SH-SY5Y (cell line): ENCODE data around the gene LAMP5.

Experiments used
- GATA2 ChIP-seq: IDR thresholded peaks from 2 replicates; pipeline ENCODE4 v1.6.1; 2011; ENCODE audit warnings: mild to moderate bottlenecking, low read depth, low read length
- GATA3 ChIP-seq: IDR thresholded peaks from 2 replicates; pipeline ENCODE4 v1.6.1; 2011; ENCODE audit warnings: low read depth, mild to moderate bottlenecking, low read length, moderate library complexity

Gene LAMP5

GRCh38 chr20:9508240-9508661 lies 6.1 kb upstream of the LAMP5 start:
- TF ChIP-seq GATA3 (no peak), GATA2 (no peak)

GRCh38 chr20:9508696-9509178 lies 5.7 kb upstream of the LAMP5 start:
- TF ChIP-seq GATA2 (no peak), GATA3 (no peak)

DNA sequence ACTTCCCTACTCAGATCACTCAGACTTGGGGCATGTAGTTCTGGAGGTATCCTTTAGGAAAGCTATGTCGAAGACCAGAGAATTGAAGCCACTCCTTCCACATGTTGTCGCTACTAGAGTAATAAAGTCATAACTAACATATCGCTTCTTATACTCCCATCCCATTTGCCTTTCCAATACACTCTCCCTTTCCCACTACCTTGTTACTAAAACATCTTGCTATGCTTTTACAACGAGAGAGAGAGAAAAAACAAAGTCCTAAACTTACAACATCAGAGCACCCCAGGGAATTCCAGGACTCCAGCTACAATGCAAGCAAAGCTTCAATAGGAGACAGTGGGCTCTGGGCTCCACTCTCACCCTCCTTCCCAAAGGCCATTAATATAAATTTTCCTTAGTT lies 5.1 kb upstream of the LAMP5 start:
- no peak for TF ChIP-seq GATA2
- TF ChIP-seq GATA3: no peak

DNA sequence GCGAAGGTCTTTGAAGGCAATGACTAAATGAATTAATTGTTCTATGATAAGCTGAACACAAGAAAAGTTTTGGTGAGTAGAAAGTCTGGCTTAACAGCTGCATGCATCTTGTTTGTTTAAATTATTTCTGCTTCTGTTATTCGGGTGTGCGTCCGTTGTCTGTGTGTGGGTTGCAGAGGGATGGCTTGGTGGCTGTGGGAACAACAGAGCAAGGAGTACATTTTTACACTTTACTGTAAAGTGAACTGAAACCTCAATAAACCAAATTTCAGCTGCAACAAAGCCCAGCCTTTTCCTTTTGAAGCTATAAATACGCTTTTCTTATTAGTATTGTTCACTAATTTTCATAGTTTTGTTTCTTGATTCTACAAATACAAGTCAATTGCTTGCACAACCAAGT lies 3.5 kb upstream of the LAMP5 start:
- TF ChIP-seq GATA3 (no peak), GATA2 (no peak)

GRCh38 chr20:9514072-9514460 lies 324 bp upstream of the LAMP5 start:
- TF ChIP-seq GATA3: no peak
- TF ChIP-seq GATA2: no peak

- no peak for TF ChIP-seq GATA3
- no peak for TF ChIP-seq GATA2
Observed at GRCh38 chr20:9515214-9515585, 810 bp downstream of the LAMP5 start.

DNA sequence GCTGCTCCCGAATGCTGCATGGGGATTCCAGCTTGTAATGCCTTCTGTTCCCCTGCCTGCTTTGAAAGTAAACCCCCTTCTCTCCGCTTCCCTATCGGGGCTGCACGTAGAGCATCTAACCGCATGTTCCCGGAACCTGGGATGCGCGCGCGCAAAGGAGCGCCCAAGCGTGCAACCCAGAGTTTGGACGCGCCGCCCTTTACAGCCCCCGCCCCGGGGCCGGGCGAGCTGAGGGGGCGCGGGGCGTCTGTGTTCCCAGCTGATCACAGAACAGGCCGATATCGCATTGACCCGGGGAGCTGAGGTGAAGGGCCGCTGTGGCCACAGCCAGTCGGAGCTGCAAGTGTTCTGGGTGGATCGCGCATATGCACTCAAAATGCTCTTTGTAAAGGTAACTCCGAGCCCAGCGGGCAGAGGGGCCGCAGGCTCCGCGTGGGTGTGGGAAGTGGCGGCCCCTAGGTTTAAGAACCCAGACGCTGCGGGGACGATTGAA lies 1.4 kb downstream of the LAMP5 start:
- TF ChIP-seq GATA3 (no peak), GATA2 (no peak)

DNA sequence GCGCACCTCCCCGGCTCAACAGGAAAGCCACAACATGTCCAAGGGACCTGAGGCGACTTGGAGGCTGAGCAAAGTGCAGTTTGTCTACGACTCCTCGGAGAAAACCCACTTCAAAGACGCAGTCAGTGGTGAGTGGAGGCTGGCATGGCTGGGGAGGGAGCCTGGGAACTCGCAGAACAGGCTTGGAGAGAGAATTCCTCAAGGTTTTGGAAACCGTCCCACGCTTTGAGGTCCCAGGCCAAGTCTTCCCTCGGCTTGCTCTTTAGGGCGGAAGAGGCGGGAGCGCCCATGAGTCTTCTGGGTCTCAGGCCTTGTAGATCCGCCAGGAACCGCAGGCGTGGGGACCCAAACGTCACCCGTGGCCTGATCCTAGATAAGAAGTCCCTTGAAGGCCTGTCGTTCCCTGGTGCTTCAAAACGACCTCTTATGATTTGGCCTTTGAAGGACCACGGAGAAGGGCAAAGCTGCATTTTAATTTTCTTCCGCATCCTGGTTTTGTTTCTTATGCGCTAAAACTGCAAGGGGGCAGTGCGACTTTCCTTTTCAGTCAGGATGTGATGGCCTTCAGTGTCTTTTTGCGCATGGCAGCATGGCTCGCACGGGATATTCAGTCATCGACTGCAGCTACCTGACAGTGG lies 2.0 kb downstream of the LAMP5 start:
- no peak for TF ChIP-seq GATA3
- peak; percentile 56; the same call in 1 of the 2 replicates for TF ChIP-seq GATA2

DNA sequence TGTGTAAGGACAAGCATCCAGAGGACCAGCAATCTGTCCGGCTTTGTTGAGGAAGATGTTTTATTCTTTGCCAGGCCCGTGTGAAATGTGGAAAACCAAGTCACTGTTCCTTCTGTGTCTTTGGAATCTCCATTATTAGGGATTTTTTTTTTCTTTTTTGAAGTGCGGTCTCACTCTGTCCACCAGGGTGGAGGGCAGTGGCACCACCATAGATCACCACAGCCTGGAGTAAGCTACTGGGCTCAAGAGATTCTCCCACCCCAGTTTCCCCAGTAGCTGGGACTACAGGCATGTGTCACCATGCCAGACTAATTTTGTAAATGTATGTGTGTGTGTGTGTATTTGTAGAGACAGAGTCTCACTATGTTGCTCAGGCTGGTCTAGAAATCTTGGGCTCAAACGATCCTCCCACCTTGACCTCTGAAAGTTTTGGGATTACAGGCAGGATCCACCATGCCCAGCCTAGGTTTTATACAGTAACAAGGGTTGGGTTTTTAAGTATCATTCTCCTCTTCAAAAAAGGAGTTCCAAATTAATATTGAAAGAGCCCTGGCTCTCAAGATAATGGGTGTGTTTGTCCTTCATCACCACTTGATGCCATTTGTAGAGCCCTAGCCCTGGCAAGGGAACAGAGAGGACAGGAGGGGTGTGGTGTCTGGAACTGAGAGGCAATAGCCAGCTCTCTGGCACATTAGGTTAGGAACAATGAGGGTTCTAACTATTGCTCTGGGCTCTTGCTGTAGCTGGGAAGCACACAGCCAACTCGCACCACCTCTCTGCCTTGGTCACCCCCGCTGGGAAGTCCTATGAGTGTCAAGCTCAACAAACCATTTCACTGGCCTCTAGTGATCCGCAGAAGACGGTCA lies 3.1 kb downstream of the LAMP5 start:
- no peak for TF ChIP-seq GATA3
- TF ChIP-seq GATA2: no peak

GRCh38 chr20:9518576-9519175 lies 4.3 kb downstream of the LAMP5 start:
- no peak for TF ChIP-seq GATA3
- no peak for TF ChIP-seq GATA2

- TF ChIP-seq GATA2 (no peak), GATA3 (no peak)
Observed at GRCh38 chr20:9520086-9520485, 5.7 kb downstream of the LAMP5 start.

- TF ChIP-seq GATA2 (no peak), GATA3 (no peak)
Observed at GRCh38 chr20:9523636-9524035, 9.2 kb downstream of the LAMP5 start.

GRCh38 chr20:9531581-9531980 lies 17.2 kb downstream of the LAMP5 start:
- TF ChIP-seq GATA2: no peak
- no peak for TF ChIP-seq GATA3

DNA sequence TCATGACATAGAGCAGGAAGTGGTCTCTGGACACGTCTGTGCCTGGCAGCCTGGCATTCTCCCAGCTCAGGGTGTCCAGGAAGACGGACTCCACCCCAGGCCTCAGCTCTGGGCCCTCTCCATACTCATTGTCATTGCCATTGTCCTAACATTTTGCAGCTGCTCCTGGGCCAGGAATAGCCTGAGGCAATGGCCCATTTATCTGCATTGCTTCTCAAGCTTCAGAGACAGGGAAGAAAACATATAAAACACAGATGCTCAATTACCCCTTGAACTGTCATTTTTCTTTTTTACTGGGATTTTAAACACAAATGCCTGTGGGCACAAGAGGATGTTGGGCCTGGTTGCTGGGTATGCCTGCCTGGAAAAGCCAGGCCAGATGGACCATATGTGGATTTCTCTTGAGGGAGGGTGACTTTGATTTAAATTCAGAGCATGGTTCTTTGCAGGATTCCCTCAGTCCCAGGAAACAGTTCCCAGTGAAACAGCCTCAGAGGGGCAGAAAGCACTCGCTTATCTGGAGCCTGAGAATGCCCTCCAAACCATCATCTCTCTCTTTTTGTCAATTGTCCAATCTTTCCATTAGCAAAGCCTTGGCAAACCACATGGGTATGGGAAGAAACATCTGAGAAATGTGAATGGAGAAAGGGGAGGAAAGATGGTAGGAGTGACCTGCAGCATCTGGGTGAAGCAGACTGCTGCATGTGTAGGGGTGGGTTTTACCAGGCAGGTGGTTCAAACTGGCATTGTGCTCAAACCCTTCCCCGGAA lies 17.9 kb downstream of the LAMP5 start:
- TF ChIP-seq GATA2 (peak; percentile 59), GATA3 (no peak)
